ENCODE results near the gene CDH23. TPM values are rescaled to one million over a fixed set of nuclear protein-coding genes. Genes with fewer than 3 reads are reported as not detected.
A peak's percentile ranks its signal among the peaks of the same experiment; 100 is the strongest.

CDH23 gene
- total RNA-seq, 2 experiments from 2014 or later: 4.6 to 5.2 TPM

DNA sequence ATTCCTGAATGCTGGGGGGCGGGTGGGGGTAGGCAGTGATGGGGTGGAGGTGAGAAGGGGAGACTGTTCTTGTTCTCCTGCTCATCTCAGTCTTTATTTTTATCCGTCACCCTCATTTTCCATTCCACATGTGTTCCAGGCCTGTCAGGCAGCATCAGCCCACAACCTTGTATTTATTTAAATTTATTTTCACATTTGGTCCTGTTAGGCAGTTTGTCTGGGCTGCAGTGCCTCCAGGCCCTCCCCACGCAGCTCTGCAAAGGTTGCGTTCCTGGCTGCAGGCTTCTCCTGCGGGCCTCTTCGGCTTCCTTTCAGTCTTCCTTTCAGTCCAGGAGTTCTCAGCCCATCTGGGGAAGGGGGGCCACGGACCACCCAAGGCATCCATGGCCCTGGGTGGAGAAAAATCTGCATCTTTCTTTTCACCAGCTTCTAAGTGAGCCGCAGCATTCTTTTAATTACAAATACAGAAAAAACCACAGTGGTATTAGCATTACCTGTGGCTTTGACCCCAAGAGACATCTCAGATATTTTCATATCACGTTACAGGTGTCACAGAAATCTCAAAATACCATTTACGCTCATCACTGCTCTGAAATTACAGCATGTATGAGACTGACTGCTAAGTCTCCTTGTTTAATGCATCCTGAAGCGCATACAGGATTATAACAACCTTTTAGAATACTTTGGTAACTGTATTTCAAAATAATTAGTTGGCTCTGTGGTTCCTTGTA lies 228.9 kb downstream of the CDH23 start:
- H3K4me3 ChIP-seq (ENCODE audit: low read length): no peak overlapping the region
- Mint-ChIP-seq H3K27me3 (no peaks in the 10 kb centered on the region), H3K4me3 (no peak overlapping the region), H3K4me1 (ENCODE audit: low read depth) (no peaks in the 10 kb centered on the region), H3K27ac (no peak overlapping the region), H3K36me3 (ENCODE audit: low read depth) (no peaks in the 10 kb centered on the region), H3K9me3 (no peaks in the 10 kb centered on the region)
- no peak overlapping the region for H3K27ac ChIP-seq (ENCODE audit: low read depth in 1 of 2, low read length in 2 of 2)
- ATAC-seq (ENCODE audit: poor library complexity) (no peak), DNase-seq (no peak)
- TF ChIP-seq, protein P1, sequence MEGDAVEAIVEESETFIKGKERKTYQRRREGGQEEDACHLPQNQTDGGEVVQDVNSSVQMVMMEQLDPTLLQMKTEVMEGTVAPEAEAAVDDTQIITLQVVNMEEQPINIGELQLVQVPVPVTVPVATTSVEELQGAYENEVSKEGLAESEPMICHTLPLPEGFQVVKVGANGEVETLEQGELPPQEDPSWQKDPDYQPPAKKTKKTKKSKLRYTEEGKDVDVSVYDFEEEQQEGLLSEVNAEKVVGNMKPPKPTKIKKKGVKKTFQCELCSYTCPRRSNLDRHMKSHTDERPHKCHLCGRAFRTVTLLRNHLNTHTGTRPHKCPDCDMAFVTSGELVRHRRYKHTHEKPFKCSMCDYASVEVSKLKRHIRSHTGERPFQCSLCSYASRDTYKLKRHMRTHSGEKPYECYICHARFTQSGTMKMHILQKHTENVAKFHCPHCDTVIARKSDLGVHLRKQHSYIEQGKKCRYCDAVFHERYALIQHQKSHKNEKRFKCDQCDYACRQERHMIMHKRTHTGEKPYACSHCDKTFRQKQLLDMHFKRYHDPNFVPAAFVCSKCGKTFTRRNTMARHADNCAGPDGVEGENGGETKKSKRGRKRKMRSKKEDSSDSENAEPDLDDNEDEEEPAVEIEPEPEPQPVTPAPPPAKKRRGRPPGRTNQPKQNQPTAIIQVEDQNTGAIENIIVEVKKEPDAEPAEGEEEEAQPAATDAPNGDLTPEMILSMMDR (IDR thresholded peaks at IDR 0.05): no peak
- intact Hi-C loops (cut with DNase I, micrococcal nuclease): no loop called here
- no peaks in the 10 kb centered on the region for H3K36me3 ChIP-seq (ENCODE audit: insufficient read depth, low read length)
- CTCF ChIA-PET: no interaction called here
- peaks cover 0 to 3% of the 10 kb centered on the region in 2 experiments for H3K27me3 ChIP-seq (ENCODE audit: control insufficient read depth in 1 of 2, insufficient read depth in 2 of 2, low read length in 2 of 2)
- H3K4me1 ChIP-seq (ENCODE audit: insufficient read depth, low read length): peaks cover 2% of the 10 kb centered on the region
- H3K9me3 ChIP-seq (ENCODE audit: control insufficient read depth in 1 of 2, insufficient read depth in 1 of 2, low read length in 2 of 2): peaks cover 0 to 4% of the 10 kb centered on the region in 2 experiments
- POLR2A ChIA-PET: no interaction called here

DNA sequence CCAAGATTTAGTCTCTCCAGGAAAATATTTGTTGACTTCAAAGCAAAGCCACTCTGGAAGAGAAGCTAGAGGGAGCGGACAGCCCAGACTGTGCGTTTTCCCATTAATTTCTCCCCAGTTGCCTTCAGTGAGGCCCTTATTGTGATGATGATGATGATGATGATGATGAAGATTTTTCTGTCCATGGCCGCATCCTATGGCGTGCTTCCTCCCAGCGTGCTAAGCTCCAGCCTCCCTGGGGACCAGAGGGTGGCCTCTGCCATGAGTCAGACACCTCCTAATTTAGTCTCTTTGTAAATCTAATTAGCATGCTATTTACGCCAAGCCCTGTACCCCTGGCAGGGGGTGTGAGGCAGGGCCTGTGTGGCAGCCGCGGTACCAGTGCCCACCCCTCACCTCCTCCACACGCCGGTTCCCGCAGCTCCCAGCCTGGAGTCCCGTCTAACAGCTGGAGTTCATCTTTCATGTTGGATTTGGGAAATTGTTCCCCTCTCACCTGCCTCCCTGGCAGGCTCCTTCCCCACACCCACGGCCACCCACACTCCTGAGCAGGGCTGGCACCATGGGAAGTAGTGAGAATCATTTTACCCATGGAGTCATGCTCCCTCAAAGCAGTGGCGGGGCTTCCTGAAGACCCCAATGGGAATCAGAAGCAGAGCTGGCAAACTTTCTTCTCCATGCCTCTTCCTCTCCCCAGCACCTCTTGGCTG lies 230.7 kb downstream of the CDH23 start:
- no peaks in the 10 kb centered on the region for H3K36me3 Mint-ChIP-seq (ENCODE audit: low read depth)
- TF ChIP-seq, protein P1 (IDR thresholded peaks at IDR 0.05): no peak
- DNase-seq (no peak), ATAC-seq (ENCODE audit: poor library complexity) (no peak)
- peaks cover 0 to 4% of the 10 kb centered on the region in 2 experiments for H3K9me3 ChIP-seq (ENCODE audit: control insufficient read depth in 1 of 2, insufficient read depth in 1 of 2, low read length in 2 of 2)
- H3K4me3 Mint-ChIP-seq: no peak overlapping the region
- H3K27ac ChIP-seq (ENCODE audit: low read depth in 1 of 2, low read length in 2 of 2): no peak overlapping the region
- H3K4me3 ChIP-seq (ENCODE audit: low read length): no peak overlapping the region
- no peaks in the 10 kb centered on the region for H3K27me3 Mint-ChIP-seq
- H3K4me1 ChIP-seq (ENCODE audit: insufficient read depth, low read length): peaks cover 2% of the 10 kb centered on the region
- ChIA-PET POLR2A (no interaction called here), CTCF (no interaction called here)
- no peak overlapping the region for H3K27ac Mint-ChIP-seq
- H3K27me3 ChIP-seq (ENCODE audit: control insufficient read depth in 1 of 2, insufficient read depth in 2 of 2, low read length in 2 of 2): peaks cover 0 to 3% of the 10 kb centered on the region in 2 experiments
- no peaks in the 10 kb centered on the region for H3K36me3 ChIP-seq (ENCODE audit: insufficient read depth, low read length)
- intact Hi-C loops (cut with DNase I, micrococcal nuclease): no loop called here
- no peaks in the 10 kb centered on the region for H3K4me1 Mint-ChIP-seq (ENCODE audit: low read depth)
- no peaks in the 10 kb centered on the region for H3K9me3 Mint-ChIP-seq

DNA sequence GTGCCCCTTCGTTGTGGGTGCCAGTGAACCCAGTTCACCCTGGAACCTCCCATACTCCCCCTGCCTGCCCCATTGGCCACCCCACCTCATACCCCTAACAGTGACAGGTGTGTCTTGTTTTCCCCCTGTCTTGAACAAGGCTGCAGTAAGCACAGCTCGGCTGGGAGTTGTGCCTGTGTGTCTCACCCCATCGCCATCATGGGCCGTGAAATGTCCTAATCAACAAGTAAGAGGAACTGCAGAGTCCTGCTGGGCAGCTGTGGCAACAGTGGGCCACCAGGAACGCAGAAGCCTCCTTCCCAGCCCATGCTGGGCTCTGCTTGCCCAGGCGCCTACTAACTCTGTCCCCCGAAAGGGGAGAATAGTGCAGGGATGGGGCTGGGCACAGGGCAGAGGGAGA lies 231.2 kb downstream of the CDH23 start:
- H3K36me3 ChIP-seq (ENCODE audit: insufficient read depth, low read length): no peaks in the 10 kb centered on the region
- H3K9me3 ChIP-seq (ENCODE audit: control insufficient read depth in 1 of 2, insufficient read depth in 1 of 2, low read length in 2 of 2): peaks cover 0 to 4% of the 10 kb centered on the region in 2 experiments
- H3K27ac ChIP-seq (ENCODE audit: low read depth in 1 of 2, low read length in 2 of 2): no peak overlapping the region
- H3K4me1 ChIP-seq (ENCODE audit: insufficient read depth, low read length): peaks cover 2% of the 10 kb centered on the region
- H3K27me3 ChIP-seq (ENCODE audit: control insufficient read depth in 1 of 2, insufficient read depth in 2 of 2, low read length in 2 of 2): peaks cover 0 to 3% of the 10 kb centered on the region in 2 experiments
- CTCF ChIA-PET: no interaction called here
- Mint-ChIP-seq H3K36me3 (ENCODE audit: low read depth) (no peaks in the 10 kb centered on the region), H3K4me3 (no peak overlapping the region), H3K9me3 (no peaks in the 10 kb centered on the region), H3K27me3 (no peaks in the 10 kb centered on the region), H3K4me1 (ENCODE audit: low read depth) (no peaks in the 10 kb centered on the region), H3K27ac (no peak overlapping the region)
- POLR2A ChIA-PET: no interaction called here
- ATAC-seq (ENCODE audit: poor library complexity) (no peak), DNase-seq (peak in 2 of 14 experiments; percentile 22 to 33)
- intact Hi-C loops (cut with DNase I, micrococcal nuclease): no loop called here
- TF ChIP-seq, protein P1 (IDR thresholded peaks at IDR 0.05): no peak
- no peak overlapping the region for H3K4me3 ChIP-seq (ENCODE audit: low read length)
